ENCODE results near the gene NMS. TPM values are rescaled to one million over a fixed set of nuclear protein-coding genes. Genes with fewer than 3 reads are reported as not detected.

Gene NMS
- total RNA-seq, 1 donor from 2014 or later, result not detected

DNA sequence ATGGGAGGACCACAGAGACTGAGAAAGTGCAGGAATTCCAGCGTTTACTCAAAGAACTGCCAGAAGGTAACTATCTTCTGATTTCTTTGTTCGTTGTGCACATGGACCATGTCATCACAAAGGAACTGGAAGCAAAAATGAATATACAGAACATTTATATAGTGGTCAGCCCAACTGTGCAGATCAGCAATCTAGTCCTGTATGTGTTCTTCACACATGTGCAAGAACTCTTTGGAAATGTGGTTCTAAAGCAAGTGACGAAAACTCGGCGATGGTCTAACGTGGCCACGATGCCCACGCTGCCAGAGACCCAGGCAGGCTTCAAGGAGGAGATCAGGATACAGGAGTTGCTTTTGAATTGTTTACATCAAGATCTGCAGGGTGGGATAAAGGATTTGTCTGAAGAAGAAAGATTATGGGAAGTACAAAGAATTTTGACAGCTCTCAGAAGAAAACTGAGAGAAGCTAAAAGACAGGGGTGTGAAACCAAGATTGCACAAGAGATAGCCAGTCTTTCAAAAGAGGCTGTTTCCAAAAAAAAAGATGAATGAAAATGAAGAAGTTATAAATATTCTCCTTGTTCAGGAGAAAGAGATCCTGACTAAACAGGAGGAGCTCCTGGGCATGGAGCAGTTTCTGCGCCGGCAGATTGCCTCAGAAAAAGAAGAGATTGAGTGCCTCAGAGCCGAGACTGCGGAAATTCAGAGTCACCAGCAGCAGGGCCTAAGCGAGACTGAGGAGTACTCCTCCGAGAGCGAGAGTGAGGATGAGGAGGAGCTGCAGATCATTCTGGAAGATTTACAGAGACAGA is 44.5 kb upstream of the NMS start:
- Mint-ChIP-seq H3K4me1 (ENCODE audit: low read depth, unreplicated experiment) (no peaks in the 10 kb centered on the region), H3K36me3 (ENCODE audit: unreplicated experiment) (no peaks in the 10 kb centered on the region), H3K27me3 (ENCODE audit: unreplicated experiment) (peaks cover 2% of the 10 kb centered on the region), H3K9me3 (ENCODE audit: unreplicated experiment) (no peaks in the 10 kb centered on the region), H3K27ac (ENCODE audit: unreplicated experiment) (no peak overlapping the region), H3K4me3 (ENCODE audit: unreplicated experiment) (no peak overlapping the region)
- TF ChIP-seq, protein P1, sequence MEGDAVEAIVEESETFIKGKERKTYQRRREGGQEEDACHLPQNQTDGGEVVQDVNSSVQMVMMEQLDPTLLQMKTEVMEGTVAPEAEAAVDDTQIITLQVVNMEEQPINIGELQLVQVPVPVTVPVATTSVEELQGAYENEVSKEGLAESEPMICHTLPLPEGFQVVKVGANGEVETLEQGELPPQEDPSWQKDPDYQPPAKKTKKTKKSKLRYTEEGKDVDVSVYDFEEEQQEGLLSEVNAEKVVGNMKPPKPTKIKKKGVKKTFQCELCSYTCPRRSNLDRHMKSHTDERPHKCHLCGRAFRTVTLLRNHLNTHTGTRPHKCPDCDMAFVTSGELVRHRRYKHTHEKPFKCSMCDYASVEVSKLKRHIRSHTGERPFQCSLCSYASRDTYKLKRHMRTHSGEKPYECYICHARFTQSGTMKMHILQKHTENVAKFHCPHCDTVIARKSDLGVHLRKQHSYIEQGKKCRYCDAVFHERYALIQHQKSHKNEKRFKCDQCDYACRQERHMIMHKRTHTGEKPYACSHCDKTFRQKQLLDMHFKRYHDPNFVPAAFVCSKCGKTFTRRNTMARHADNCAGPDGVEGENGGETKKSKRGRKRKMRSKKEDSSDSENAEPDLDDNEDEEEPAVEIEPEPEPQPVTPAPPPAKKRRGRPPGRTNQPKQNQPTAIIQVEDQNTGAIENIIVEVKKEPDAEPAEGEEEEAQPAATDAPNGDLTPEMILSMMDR (IDR thresholded peaks at IDR 0.05; ENCODE audit: partially characterized antibody, unreplicated experiment), result no peak
- no peak for DNase-seq

DNA sequence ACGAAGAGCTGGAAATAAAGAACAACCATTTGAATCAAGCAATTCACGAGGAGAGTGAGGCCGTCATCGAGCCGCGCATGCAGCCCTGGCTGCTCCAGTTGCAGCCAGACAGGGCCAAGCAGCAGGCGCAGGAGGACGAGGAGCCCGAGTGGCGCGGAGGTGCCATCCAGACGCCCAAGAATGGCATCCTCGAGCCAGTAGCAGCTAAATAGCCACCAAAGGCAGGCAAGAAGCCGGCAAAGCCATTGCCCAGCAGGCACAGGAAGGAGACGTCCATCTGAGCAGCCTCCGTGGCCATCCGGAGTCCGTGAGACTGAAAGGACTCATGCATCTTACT is 43.9 kb upstream of the NMS start:
- Mint-ChIP-seq H3K36me3 (ENCODE audit: unreplicated experiment) (no peaks in the 10 kb centered on the region), H3K9me3 (ENCODE audit: unreplicated experiment) (no peaks in the 10 kb centered on the region), H3K4me1 (ENCODE audit: low read depth, unreplicated experiment) (no peaks in the 10 kb centered on the region), H3K4me3 (ENCODE audit: unreplicated experiment) (no peak overlapping the region), H3K27me3 (ENCODE audit: unreplicated experiment) (peaks cover 2% of the 10 kb centered on the region), H3K27ac (ENCODE audit: unreplicated experiment) (no peak overlapping the region)
- no peak for DNase-seq
- TF ChIP-seq, protein P1 (IDR thresholded peaks at IDR 0.05; ENCODE audit: partially characterized antibody, unreplicated experiment), result no peak

DNA sequence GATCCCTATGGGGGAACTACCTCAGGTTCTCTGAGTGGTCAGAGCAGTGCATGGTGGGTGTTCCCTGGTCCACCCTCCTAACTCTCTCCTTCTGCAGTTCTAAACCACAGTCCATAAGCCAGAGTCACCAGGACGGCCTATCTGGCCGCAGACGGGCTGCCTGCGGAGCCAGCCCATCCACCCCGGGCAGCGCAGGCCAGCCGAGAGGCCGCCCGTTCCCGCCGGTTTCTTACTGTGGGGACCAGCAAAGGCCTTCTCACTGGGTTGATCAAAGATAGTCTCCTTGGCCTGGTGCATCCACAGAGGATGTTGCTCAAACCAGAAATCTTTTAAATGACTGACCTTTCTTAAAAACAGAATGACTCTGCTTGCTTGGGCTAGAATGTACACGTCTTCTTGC is 43.2 kb upstream of the NMS start:
- H3K4me3 Mint-ChIP-seq (ENCODE audit: unreplicated experiment), result no peak overlapping the region
- H3K9me3 Mint-ChIP-seq (ENCODE audit: unreplicated experiment), result no peaks in the 10 kb centered on the region
- no peaks in the 10 kb centered on the region for H3K36me3 Mint-ChIP-seq (ENCODE audit: unreplicated experiment)
- no peak for DNase-seq
- H3K27me3 Mint-ChIP-seq (ENCODE audit: unreplicated experiment), result peaks cover 2% of the 10 kb centered on the region
- no peaks in the 10 kb centered on the region for H3K4me1 Mint-ChIP-seq (ENCODE audit: low read depth, unreplicated experiment)
- TF ChIP-seq, protein P1 (IDR thresholded peaks at IDR 0.05; ENCODE audit: partially characterized antibody, unreplicated experiment), result no peak
- H3K27ac Mint-ChIP-seq (ENCODE audit: unreplicated experiment), result no peak overlapping the region

DNA sequence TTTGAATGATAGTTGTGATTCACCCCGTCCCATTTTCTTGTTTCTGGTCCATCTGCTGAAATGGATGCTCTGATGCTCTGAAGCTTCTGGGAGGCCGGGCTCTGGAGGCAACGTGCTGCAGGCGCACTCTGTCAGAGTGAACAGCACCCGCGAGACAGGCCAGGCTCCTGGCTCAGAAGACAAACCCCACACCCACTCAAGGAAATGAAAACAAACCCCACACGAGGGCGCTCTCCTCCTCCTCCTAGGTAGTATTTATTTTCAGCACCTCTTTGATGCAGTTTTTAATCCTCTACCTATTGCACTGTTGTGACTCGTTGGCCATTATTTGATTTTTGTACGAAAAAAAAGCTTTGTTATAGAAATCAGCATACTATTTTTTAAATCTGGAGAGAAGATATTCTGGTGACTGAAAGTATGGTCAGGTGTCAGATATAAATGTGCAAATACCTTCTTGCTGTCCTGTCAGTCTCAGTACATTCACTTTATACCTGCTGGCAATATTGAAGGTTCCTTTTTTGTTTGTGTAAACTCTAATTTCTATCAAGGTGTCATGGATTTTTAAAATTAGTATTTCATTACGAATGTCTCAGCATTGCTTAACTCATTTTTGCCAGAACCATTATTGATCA is 42.5 kb upstream of the NMS start:
- H3K36me3 Mint-ChIP-seq (ENCODE audit: unreplicated experiment), result no peaks in the 10 kb centered on the region
- peaks cover 2% of the 10 kb centered on the region for H3K27me3 Mint-ChIP-seq (ENCODE audit: unreplicated experiment)
- H3K27ac Mint-ChIP-seq (ENCODE audit: unreplicated experiment), result no peak overlapping the region
- TF ChIP-seq, protein P1 (IDR thresholded peaks at IDR 0.05; ENCODE audit: partially characterized antibody, unreplicated experiment), result peak; percentile 30
- H3K9me3 Mint-ChIP-seq (ENCODE audit: unreplicated experiment), result no peaks in the 10 kb centered on the region
- no peaks in the 10 kb centered on the region for H3K4me1 Mint-ChIP-seq (ENCODE audit: low read depth, unreplicated experiment)
- DNase-seq, result peak; percentile 68
- no peak overlapping the region for H3K4me3 Mint-ChIP-seq (ENCODE audit: unreplicated experiment)

DNA sequence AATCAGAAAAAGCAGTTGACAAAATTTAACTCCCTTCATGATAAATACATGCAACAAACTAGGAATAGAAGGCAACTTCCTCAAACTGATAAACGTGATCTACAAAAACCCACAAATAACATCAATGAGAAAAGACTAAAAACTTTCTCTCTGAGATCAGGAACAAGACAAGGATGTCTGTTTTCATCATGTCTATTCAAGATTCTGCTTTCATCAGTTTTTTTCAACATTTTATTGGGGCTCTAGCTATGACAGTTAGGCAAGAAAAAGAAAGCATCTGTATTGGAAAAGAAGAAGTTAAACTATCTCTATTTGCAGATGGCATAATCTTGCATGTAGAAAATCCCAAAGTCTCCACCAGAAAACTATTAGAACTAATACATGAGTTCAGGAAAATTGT is 40.6 kb upstream of the NMS start:
- Mint-ChIP-seq H3K4me1 (ENCODE audit: low read depth, unreplicated experiment) (no peaks in the 10 kb centered on the region), H3K9me3 (ENCODE audit: unreplicated experiment) (no peaks in the 10 kb centered on the region), H3K36me3 (ENCODE audit: unreplicated experiment) (no peaks in the 10 kb centered on the region), H3K27me3 (ENCODE audit: unreplicated experiment) (no peaks in the 10 kb centered on the region), H3K4me3 (ENCODE audit: unreplicated experiment) (no peak overlapping the region), H3K27ac (ENCODE audit: unreplicated experiment) (no peak overlapping the region)
- TF ChIP-seq, protein P1 (IDR thresholded peaks at IDR 0.05; ENCODE audit: partially characterized antibody, unreplicated experiment), result no peak
- no peak for DNase-seq
